BLaER1 treated with 17β-estradiol and CSF1 and Interleukin-3, amounts not matched to agents 10 nM and 100 nM (cell line): ENCODE measurements around the gene E2F1.
A peak's percentile ranks its signal among the peaks of the same experiment; 100 is the strongest.

Source experiments
- H3K27ac ChIP-seq, 11 experiments: shearing (Covaris generic); formaldehyde crosslinking; 2 replicates each; pipeline ENCODE4 v1.8.1; 2022
- H3K27me3 ChIP-seq, 11 experiments: shearing (Covaris generic); formaldehyde crosslinking; 2 replicates each; pipeline ENCODE4 v1.8.1; 2022
- H3K36me3 ChIP-seq, 11 experiments: shearing (Covaris generic); formaldehyde crosslinking; 2 replicates each; pipeline ENCODE4 v1.8.1; 2022
- H3K4me1 ChIP-seq, 10 experiments: shearing (Covaris generic); formaldehyde crosslinking; 2 replicates each; pipeline ENCODE4 v1.8.1; 2022
- H3K4me2 ChIP-seq, 11 experiments: shearing (Covaris generic); formaldehyde crosslinking; 2 replicates each; pipeline ENCODE4 v1.8.1; 2022
- H3K4me3 ChIP-seq, 10 experiments: shearing (Covaris generic); formaldehyde crosslinking; 2 replicates each; pipeline ENCODE4 v1.8.1; 2022
- H3K9ac ChIP-seq, 11 experiments: shearing (Covaris generic); formaldehyde crosslinking; 2 replicates each; pipeline ENCODE4 v1.8.1; 2022
- H3K9me3 ChIP-seq, 11 experiments: shearing (Covaris generic); formaldehyde crosslinking; replicated peaks in 1 of 11; 2 replicates each; pipeline ENCODE4 v1.8.1; 2022
- H4K20me1 ChIP-seq, 11 experiments: shearing (Covaris generic); formaldehyde crosslinking; 2 replicates each; pipeline ENCODE4 v1.8.1; 2022
- Cebpa-rat ChIP-seq, 11 experiments: shearing (Covaris generic); IDR thresholded peaks; 2 replicates each; pipeline ENCODE4 v1.8.1; 2022

The E2F1 gene

DNA sequence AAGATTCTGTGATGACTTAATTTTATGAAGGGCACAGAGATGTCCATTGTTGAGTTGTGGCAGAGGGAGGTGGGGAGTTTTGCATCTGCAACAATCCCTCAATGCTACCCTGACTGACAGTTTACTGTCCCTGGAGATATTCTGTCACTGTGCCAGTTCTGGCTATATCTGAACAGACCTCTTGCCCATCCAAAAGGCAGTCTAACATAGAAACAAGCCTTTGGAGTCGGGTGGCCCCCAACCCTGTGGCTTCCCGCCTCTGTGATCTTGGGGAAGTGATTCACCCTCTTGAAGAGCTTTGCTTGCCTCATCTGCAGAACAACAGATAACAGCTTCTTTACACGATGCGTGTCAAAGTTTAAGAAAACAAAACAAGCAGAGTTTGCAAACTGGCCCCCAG, 3.8 kb upstream of the E2F1 start:
- peaks cover 61 to 90% (median 89%) of the 10 kb centered on the region in 10 experiments for H3K4me1 ChIP-seq
- peak overlapping the region; percentile 35 to 76 (median 67); a peak in 19 of 22 replicates for H3K9ac ChIP-seq
- H3K27me3 ChIP-seq, result no peaks in the 10 kb centered on the region
- peak in 8 of 11 experiments; percentile 31 to 90 (median 68); a peak in 11 of 22 replicates for TF ChIP-seq Cebpa-rat (IDR thresholded peaks at IDR 0.05)
- peak overlapping the region; percentile 74 to 96 (median 85) for H3K4me2 ChIP-seq
- H3K4me3 ChIP-seq, result peak overlapping the region in 3 of 10 experiments; percentile 30 to 53 (median 32); a peak in 6 of 20 replicates
- peaks cover 0 to 7% (median 3%) of the 10 kb centered on the region in 11 experiments; a peak in 14 of 22 replicates for H4K20me1 ChIP-seq
- H3K9me3 ChIP-seq, result no peaks in the 10 kb centered on the region
- H3K27ac ChIP-seq, result peak overlapping the region in 10 of 11 experiments; percentile 50 to 96 (median 85); a peak in 20 of 22 replicates
- no peaks in the 10 kb centered on the region for H3K36me3 ChIP-seq

DNA sequence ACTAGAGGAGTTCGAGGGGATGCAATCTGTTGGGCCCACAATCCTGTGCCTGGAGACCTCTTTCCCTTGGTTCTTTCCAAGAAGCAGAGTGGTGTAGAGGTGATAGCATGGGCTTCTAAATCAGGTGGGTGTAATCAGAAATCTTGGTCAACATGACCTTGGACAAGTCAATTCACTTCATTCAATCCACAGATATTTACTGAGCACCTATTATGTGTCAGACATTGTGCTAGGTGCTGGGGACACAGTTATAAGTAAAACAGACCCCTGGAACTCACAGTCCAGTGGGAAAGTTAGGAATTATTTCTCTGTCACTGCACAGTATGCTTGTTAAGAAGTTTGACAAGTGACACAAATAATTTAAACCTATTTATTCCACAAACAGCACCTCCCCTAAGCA, 3.3 kb upstream of the E2F1 start:
- peaks cover 0 to 1% (median 0%) of the 10 kb centered on the region in 11 experiments; a peak in 1 of 22 replicates for H3K36me3 ChIP-seq
- H3K4me3 ChIP-seq, result no peak overlapping the region
- H4K20me1 ChIP-seq, result peaks cover 0 to 12% (median 8%) of the 10 kb centered on the region in 11 experiments; a peak in 14 of 22 replicates
- peak overlapping the region in 9 of 11 experiments; percentile 6 to 70 (median 45); a peak in 16 of 22 replicates for H3K9ac ChIP-seq
- peaks cover 65 to 93% (median 90%) of the 10 kb centered on the region in 10 experiments for H3K4me1 ChIP-seq
- TF ChIP-seq Cebpa-rat (IDR thresholded peaks at IDR 0.05), result no peak
- peak overlapping the region in 9 of 11 experiments; percentile 65 to 96 (median 85); a peak in 18 of 22 replicates for H3K27ac ChIP-seq
- H3K9me3 ChIP-seq, result no peaks in the 10 kb centered on the region
- no peaks in the 10 kb centered on the region for H3K27me3 ChIP-seq
- peak overlapping the region; percentile 74 to 96 (median 85); a peak in 21 of 22 replicates for H3K4me2 ChIP-seq

DNA sequence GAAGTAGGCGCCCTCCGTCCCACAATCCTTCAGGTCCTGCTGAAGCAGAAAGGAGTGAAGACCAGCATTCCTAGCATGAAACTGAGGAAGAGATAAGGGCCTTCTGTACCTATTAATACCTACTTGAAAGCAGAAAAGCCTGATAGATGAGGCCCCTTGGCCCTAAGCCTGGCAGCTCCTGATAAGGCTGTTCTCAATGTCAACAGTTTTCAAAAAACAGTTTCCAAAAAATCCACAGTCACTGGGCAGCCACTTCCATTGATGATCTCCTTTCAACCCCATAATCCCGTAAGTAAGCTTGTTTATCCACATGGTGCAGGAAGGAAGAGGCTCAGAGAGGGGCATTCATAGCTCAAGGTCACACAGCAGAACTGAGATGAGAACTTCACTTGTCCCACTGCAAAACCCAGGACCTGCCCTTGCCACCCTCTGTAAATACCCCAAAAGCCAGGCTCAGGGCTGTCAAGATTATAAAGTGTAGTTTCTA, 2.8 kb upstream of the E2F1 start:
- Histone ChIP-seq H4K20me1 (peaks cover 0 to 17% (median 13%) of the 10 kb centered on the region in 11 experiments; a peak in 15 of 22 replicates), H3K36me3 (peaks cover 0 to 6% (median 0%) of the 10 kb centered on the region in 11 experiments; a peak in 5 of 22 replicates), H3K9ac (peak overlapping the region in 8 of 11 experiments; percentile 6 to 70 (median 46); a peak in 13 of 22 replicates), H3K27me3 (no peaks in the 10 kb centered on the region), H3K9me3 (no peaks in the 10 kb centered on the region), H3K4me1 (peaks cover 66 to 93% (median 90%) of the 10 kb centered on the region in 10 experiments), H3K4me2 (peak overlapping the region in 10 of 11 experiments; percentile 74 to 96 (median 86); a peak in 19 of 22 replicates), H3K27ac (peak overlapping the region in 9 of 11 experiments; percentile 65 to 96 (median 85); a peak in 18 of 22 replicates), H3K4me3 (no peak overlapping the region)
- no peak for TF ChIP-seq Cebpa-rat (IDR thresholded peaks at IDR 0.05)

DNA sequence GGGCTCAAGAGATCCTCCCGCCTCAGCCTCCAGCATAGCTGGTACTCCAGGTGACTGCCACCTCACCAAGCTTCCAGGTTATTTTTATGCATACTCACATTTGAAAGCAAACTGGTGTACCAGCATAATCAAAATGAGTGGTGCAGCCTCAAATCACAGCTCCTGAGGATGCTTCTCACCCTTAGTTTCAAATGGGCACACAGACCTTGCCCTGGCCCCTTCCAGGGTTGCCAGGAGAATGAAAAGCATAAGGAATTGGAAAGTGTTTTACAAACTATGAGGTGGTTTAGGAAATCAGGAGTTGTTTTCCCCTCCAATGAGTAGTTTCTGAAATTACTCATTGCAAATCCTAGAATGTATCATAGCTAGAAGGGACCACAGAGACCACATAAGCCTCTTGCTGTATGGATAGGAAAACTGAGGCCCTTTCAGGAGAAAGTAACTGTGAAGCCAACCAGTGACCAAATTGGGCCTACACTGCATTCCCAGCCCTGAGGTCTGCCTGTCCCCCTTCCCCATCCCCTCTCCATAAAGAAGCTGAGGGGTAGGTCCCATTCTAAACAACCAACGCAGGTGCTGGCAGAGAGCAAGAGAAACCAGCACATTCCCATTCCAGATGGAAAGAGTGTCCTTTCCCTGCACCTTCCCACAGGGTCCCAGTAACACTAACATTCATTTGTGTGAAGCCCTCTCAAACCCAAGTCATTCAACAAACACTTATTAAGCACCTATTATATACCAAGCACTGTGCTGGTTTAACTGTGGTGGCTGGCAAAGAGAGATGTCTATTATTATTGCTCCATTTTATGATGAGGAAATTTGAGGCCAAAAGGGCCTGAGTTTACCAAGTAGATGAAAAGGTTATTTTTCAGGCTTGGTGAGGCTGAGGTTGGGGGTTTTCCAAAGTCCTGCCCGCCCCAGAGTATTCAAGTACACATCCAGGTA, 2.1 kb upstream of the E2F1 start:
- Histone ChIP-seq H3K36me3 (peaks cover 0 to 13% (median 5%) of the 10 kb centered on the region in 11 experiments; a peak in 6 of 22 replicates), H3K27ac (peak overlapping the region in 9 of 11 experiments; percentile 65 to 96 (median 85); a peak in 18 of 22 replicates), H3K9ac (peak overlapping the region in 9 of 11 experiments; percentile 34 to 96 (median 59); a peak in 16 of 22 replicates), H3K9me3 (no peaks in the 10 kb centered on the region), H3K27me3 (no peaks in the 10 kb centered on the region), H3K4me3 (no peak overlapping the region), H4K20me1 (peaks cover 0 to 24% (median 20%) of the 10 kb centered on the region in 11 experiments; a peak in 15 of 22 replicates), H3K4me2 (peak overlapping the region; percentile 82 to 96 (median 87); a peak in 21 of 22 replicates), H3K4me1 (peaks cover 61 to 93% (median 90%) of the 10 kb centered on the region in 10 experiments)
- TF ChIP-seq Cebpa-rat (IDR thresholded peaks at IDR 0.05), result no peak

DNA sequence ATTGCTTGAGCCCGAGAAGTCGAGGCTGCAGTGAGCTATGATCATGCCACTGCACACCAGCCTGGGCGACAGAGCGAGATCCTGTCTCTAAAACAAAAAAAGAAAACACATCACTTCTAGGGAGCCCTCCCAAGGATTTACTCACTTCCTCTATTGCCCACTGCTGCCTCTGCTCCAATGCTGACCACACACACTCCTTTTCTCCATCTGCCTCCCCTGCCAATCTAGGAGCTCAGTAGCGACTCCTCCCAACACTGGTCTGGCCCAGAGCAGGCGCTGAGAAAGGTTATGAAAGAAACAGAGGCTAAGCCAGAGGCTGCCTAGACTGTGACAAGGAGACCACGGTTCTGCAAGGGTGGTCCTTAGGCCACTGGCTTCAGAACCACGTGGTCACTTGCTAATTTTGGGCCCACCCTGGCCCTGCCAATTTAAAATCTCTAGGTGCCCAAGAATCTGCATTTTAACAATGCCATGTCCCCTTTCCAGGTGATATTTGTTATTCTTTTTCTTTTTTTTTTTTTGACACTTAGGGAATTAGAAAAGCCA, 1.3 kb upstream of the E2F1 start:
- Histone ChIP-seq H4K20me1 (peaks cover 0 to 32% (median 29%) of the 10 kb centered on the region in 11 experiments; a peak in 15 of 22 replicates), H3K27me3 (no peaks in the 10 kb centered on the region), H3K4me1 (peaks cover 58 to 93% (median 90%) of the 10 kb centered on the region in 10 experiments), H3K36me3 (peaks cover 0 to 20% (median 9%) of the 10 kb centered on the region in 11 experiments; a peak in 7 of 22 replicates), H3K9ac (peak overlapping the region in 10 of 11 experiments; percentile 44 to 96 (median 58); a peak in 19 of 22 replicates), H3K27ac (peak overlapping the region; percentile 12 to 96 (median 85); a peak in 20 of 22 replicates), H3K9me3 (no peaks in the 10 kb centered on the region), H3K4me2 (peak overlapping the region; percentile 82 to 96 (median 87)), H3K4me3 (peak overlapping the region in 4 of 10 experiments; percentile 80 to 88 (median 84); a peak in 1 of 20 replicates)
- TF ChIP-seq Cebpa-rat (IDR thresholded peaks at IDR 0.05), result no peak

DNA sequence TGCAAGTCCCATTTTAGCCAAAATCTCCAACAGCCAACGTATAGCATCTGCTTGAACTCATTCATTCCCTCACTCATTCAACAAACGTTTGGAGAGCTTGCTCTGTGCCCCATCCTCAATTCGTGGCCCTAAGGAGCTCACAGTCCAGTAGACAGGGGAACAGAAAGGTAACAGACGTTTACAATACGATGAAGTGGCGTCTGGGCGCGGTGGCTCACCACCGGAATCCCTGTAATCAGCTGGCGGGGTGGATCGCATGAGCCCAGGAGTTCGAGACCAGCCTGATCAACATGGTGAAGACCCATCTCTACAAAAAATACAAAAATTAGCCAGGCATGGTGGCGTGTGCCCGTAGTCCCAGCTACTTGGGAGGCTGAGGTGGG, 790 bp upstream of the E2F1 start:
- Histone ChIP-seq H3K9me3 (no peaks in the 10 kb centered on the region), H3K36me3 (peaks cover 0 to 25% (median 9%) of the 10 kb centered on the region in 11 experiments; a peak in 7 of 22 replicates), H3K27ac (peak overlapping the region; percentile 12 to 96 (median 85); a peak in 21 of 22 replicates), H4K20me1 (peaks cover 0 to 37% (median 33%) of the 10 kb centered on the region in 11 experiments; a peak in 16 of 22 replicates), H3K27me3 (no peaks in the 10 kb centered on the region), H3K4me3 (peak overlapping the region in 8 of 10 experiments; percentile 35 to 88 (median 80); a peak in 13 of 20 replicates), H3K4me2 (peak overlapping the region; percentile 82 to 96 (median 87)), H3K9ac (peak overlapping the region in 10 of 11 experiments; percentile 44 to 96 (median 58); a peak in 19 of 22 replicates), H3K4me1 (peaks cover 55 to 93% (median 90%) of the 10 kb centered on the region in 10 experiments)
- TF ChIP-seq Cebpa-rat (IDR thresholded peaks at IDR 0.05), result no peak

DNA sequence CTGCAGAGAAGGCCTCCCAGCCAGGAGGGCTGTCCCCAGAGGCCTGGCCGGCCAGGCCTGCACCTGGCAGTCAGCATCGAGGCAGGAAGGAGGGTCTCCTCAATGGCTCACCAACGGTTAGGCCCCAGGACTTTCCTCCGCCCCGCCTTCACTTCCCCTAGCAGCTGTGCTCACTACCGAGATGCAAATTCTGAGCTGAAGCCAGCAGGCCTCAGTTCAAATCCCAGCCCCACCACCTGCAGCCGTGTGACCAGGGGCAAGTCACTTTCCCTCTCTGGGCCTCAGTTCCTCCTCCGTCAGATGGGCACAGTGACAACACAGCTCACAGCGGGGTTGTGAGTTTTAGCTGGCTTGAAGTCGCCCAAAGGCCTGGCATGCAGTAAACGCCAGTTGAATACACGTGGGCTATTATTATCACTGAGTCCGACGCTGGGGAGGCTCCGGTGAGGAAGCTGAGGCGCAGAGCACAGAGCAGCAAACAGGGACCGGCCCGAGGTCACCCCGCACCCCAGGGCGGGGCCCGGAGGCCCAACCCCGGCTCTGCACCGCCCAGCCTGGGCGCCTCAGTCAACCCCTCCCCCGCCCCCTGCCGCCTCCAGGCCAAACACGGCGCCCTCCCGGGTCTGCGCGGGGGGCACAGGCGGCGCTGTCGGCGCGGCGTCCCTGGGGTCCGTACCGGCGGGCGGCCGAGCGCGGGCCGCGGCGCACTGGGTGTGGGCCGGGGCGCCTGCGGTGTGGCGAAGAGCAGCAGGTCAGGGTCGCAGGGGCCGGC, 671 bp downstream of the E2F1 start:
- H3K4me1 ChIP-seq, result peaks cover 46 to 90% (median 88%) of the 10 kb centered on the region in 10 experiments
- H4K20me1 ChIP-seq, result peaks cover 0 to 52% (median 47%) of the 10 kb centered on the region in 11 experiments; a peak in 18 of 22 replicates

More for the DNA sequence above, 671 bp downstream of the E2F1 start:
- Histone ChIP-seq H3K4me3 (peak overlapping the region; percentile 71 to 88 (median 82)), H3K4me2 (peak overlapping the region; percentile 76 to 98 (median 93)), H3K27me3 (no peaks in the 10 kb centered on the region), H3K9me3 (no peaks in the 10 kb centered on the region), H3K9ac (peak overlapping the region; percentile 72 to 98 (median 95); a peak in 21 of 22 replicates), H3K36me3 (peaks cover 0 to 35% (median 11%) of the 10 kb centered on the region in 11 experiments; a peak in 9 of 22 replicates), H3K27ac (peak overlapping the region in 10 of 11 experiments; percentile 46 to 96 (median 95); a peak in 20 of 22 replicates)
- TF ChIP-seq Cebpa-rat (IDR thresholded peaks at IDR 0.05), result no peak
